Activated gamma-delta T cell treated with anti-CD3 and anti-CD28 coated beads, Interleukin-2, amount 50 U/mL, for 16 hours (primary cell): Measurements from ENCODE around the gene CFAP68.

Experiments used
- DNase-seq: peaks from one replicate; pipeline ENCODE4 v3.0.0-alpha.2; 2020; ENCODE audit warnings: low read depth

The CFAP68 gene

GRCh38 chr11:111878849-111879636 lies at the start of gene CFAP68, which contains the start of gene FDXACB1:
Gene CFAP68, plus strand, starts transcription at chr11:111879541. Its CDS starts 20 bp downstream, at chr11:111879561.
Gene FDXACB1, minus strand, starts transcription at chr11:111879165. Its CDS starts 33 bp downstream, at chr11:111879132.
- DNase-seq: peak; percentile 89

GRCh38 chr11:111833524-111833923 lies 45.8 kb upstream of the CFAP68 start:
- DNase-seq: no peak

GRCh38 chr11:111834432-111835163 lies 44.7 kb upstream of the CFAP68 start:
- DNase-seq: no peak

DNA sequence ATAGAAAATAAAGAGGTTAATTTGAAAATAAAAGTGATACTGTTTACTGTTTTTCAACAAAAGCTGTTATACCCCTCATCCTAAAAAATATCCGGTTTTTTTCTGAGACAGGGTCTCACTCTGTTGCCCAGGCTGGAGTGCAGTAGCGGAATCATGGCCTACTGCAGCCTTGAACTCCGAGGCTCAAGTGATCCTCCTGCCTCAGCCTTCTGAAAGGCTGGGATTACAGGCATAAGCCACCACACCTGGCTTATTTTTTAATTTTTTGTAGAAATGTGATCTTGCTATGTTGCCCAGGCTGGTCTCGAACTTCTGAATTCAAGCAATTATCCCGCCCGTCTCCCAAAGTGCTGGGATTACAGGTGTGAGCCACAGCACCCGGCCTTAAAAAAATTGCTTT lies 43.7 kb upstream of the CFAP68 start:
- DNase-seq: no peak

GRCh38 chr11:111836162-111836561 lies 43.2 kb upstream of the CFAP68 start:
- no peak for DNase-seq

DNA sequence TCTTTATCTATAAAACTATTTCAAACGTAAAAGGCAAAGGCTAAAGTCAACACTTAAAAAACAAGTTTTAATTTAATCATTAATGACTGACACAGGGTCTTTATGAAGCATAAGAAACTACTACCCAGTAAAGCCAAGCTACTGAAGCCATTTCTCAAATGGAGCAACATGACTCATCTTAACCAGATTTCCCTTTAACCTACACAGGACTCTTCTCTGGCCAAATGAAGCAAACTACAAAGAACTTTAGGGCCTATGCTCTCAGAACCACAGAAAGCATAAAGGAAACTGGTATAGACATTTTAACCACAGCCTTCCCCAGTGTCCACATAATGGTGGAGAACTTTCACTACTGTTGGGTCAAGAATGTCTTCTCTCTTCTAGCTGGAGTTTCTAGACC lies 42.6 kb upstream of the CFAP68 start:
- no peak for DNase-seq

DNA sequence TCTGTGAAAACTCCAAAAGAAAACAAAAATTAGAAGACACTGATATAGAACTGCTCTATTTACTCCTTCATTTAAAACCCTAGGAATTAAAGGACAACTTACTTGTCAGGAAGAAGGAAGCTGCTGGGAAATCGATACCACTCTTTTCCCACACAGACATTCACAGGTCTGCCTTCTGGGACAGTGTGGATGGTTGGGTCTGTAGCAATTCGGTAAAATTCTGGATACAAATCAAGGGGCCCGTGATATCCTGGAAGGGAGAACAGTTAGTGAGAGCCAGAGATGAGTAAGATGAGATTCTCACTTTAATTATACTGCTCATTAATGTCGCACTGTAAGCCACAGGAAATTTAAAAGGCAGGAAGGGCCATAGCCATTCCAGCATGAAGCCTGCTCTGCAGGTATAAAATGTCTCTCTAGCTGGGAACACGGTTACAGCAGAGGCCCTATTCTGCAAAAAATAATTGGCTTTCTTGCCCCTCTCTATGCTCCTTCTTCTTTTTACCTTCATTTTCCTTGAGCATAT lies 41.9 kb upstream of the CFAP68 start:
- DNase-seq: no peak

DNA sequence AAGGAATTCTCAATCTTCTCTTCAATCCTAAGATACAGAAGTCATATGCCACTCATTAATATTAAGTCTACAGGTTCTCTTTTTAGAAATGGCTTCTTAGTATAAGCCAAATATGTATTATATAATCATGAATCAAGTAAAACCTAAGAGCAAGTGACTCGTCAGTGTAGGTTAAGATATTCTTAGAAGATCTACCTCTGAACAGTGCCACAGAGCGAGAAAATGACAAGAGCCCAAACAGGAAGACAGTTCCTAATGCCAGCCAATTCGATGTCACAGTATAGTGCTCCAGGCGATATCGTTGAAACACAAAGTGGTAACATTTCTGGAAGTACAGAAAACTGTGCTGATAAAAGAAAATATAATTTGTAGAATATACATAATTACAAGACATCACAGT lies 41.3 kb upstream of the CFAP68 start:
- DNase-seq: no peak

GRCh38 chr11:111840143-111840542 lies 39.2 kb upstream of the CFAP68 start:
- no peak for DNase-seq

- peak; percentile 81 for DNase-seq
Measured at GRCh38 chr11:111841370-111842053, 37.8 kb upstream of the CFAP68 start.

- no peak for DNase-seq
Measured at GRCh38 chr11:111843661-111844060, 35.7 kb upstream of the CFAP68 start.

- DNase-seq: no peak
Measured at GRCh38 chr11:111845276-111846028, 33.9 kb upstream of the CFAP68 start.

DNA sequence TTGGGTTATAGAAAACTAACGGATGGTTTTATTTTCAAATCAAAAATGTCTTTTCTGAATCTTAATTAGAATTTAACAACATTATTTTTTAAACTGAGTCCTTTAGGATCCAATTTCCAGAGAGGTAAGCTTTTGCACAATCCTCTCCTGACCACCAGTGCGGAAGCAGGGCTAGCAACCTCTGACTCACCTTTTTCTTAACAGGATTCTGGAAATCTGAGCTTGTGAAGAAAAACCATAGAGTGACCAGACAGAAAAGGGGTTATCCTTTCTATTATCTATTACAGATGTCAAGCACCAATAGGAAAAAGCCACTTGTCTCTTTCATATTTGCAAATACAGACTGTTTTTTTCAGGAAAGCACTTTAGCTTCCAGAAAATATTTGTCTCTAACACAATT lies 33.3 kb upstream of the CFAP68 start:
- no peak for DNase-seq

GRCh38 chr11:111846636-111847035 lies 32.7 kb upstream of the CFAP68 start:
- no peak for DNase-seq

GRCh38 chr11:111849631-111850030 lies 29.7 kb upstream of the CFAP68 start:
- no peak for DNase-seq

DNA sequence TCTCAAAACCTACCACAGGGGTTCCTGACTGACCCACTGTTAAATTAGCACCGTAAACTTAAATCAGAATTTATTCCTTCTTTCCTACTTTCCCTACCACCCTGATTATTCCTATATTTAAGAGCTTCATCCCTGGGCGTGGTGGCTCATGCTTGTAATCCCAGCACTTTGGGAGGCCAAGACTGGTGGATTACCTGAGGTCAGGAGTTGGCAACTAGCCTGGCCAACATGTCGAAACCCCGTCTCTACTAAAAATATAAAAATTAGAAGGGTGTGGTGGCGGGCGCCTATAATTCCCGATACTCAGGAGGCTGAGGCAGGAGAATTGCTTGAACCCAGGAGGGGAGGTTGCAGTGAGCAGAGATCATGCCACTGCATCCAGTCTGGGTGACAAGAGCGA lies 28.3 kb upstream of the CFAP68 start:
- no peak for DNase-seq

- DNase-seq: no peak
Measured at GRCh38 chr11:111851636-111852035, 27.7 kb upstream of the CFAP68 start.

DNA sequence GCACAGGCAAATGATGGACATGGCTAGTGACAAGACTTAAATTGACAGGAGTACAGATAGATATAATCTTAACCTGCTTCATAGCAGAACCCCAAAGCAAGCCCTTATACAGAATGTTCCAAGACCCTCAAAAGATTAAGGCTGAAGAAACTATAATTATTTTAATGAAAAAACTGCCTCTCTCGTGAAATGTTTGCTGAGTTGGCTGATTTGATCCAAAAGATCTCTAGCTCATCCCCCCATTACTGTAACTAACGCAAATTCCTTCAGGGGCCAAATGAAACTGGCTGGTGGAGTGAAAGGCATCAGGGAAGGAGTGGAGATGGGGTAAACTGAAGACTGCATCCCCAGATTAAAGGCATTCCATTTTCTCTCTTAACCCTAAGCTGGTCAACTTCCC lies 27.2 kb upstream of the CFAP68 start:
- no peak for DNase-seq

GRCh38 chr11:111855506-111855905 lies 23.8 kb upstream of the CFAP68 start:
- DNase-seq: no peak

DNA sequence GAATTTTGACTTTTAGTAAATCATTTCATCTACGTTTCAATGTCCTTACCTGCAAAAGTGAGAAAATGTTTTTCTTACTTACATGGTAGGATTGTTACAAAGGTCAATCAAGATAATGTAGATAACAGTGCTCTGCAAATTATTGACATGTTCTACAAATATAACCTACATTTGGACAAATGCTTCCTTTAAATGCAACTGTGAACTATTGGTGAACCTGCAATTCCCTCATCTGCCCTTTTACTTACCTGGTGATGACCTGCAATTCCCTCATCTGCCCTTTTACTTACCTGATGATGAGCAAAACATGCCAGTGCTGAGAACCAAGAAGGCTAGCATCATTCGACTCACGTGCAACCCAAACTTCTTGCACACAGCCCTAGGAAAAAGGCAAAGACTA lies 19.1 kb upstream of the CFAP68 start:
- DNase-seq: no peak

GRCh38 chr11:111870113-111870512 lies 9.2 kb upstream of the CFAP68 start:
- no peak for DNase-seq

GRCh38 chr11:111870522-111870885 lies 8.8 kb upstream of the CFAP68 start:
- DNase-seq: no peak
